Pulmonary artery endothelial cell (primary cell): ENCODE data around the gene AURKAIP1. TPM values are rescaled to one million over a fixed set of nuclear protein-coding genes. Genes with fewer than 3 reads are reported as not detected.
A peak's percentile ranks its signal among the peaks of the same experiment; 100 is the strongest.
"Not testable (repeated sequence)": the region's sequence is repeated elsewhere in the genome, so short reads cannot be mapped to it uniquely, and the experiment has no call there.

Source experiments
- DNase-seq: peaks from one replicate; pipeline ENCODE4 v3.0.0-alpha.2; 2011; ENCODE audit warnings: low read depth, low spot score
- total RNA-seq: library from RNA; depleted of rRNA; stranded (reverse); fragments of >200 nt; gene quantifications from 2 replicates; pipeline ENCODE4 v1.2.3, GENCODE V29; 2014

The AURKAIP1 gene
- total RNA-seq, 1 donor from 2014 or later = 129 TPM

DNA sequence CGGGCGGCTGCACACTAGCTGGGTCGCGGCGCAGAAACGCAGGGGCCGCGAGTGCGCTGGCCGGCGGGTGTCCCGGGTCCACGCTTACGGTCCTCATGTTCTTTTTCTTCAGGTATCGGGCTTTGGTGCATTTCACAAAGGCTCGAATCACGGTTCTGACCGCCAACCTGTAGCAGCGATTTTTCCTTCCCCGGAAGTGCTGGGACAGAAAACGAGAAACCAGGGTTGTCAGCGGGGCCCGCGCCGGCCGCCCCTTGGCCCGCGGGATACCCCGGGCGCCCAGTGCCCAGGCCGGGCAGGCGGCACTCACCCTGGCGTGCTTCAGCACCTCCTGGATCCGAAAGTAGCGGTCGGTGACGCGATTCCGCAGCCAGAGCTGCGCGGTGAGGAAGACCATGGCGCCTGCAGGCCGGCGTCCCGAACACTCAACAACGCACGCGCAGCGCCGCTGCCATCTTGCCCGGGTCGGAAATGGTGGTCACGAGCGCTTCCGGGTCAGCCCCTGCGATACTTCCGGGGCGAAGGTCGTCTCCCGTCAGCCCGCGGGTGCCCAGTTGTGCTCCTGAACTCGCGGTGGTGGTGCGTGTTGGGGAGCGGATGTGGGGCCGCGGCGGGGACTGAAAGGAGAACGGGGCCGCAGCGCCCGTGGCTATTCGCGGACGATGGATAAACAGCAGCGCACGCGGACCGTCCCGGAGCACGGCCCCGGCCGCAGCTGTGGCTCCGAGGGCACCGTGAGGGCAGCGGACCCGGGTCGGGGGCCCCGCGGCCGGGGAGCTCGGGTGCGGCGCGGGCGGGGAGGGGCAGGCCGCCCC, 32.0 kb upstream of the AURKAIP1 start, which contains the start of gene MRPL20:
MRPL20 (minus strand) TSS at position 473 of the 815 bp plus-strand sequence; CDS start at position 397, 76 bp downstream.
- peak; percentile 55 for DNase-seq

DNA sequence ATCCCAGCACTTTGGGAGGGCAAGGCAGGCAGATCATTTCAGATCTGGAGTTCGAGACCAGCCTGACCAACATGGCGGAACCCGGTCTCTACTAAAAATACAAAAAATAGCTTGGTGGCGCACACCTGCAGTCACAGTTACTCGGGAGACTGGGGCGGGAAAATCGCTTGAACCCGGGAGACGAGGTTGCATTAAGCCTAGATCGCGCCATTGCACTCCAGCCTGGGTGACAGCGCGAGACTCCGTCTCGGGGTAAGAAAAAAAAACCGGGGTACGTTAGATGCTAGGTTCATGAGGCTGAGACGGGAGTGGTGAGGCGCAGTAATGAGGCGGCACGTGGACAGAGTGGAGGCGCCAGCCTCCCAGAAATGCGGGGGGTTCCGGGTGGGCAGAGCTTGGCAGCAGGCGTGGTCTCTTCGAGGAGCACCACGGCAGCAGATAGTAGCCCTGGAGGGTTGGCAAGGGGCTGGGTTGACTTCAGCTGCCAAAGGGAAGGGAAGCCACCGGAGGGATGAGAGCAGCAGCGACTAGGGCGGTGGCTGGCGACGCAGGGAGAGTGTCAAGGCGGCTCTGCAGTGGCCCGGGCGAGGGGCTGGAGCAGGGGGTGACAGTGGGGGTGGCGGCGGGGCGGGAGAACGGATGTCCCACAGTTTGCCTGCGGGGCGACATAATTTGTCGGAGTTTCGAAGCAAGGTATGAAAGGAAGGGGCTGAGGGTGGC, 31.3 kb upstream of the AURKAIP1 start:
- no peak for DNase-seq

DNA sequence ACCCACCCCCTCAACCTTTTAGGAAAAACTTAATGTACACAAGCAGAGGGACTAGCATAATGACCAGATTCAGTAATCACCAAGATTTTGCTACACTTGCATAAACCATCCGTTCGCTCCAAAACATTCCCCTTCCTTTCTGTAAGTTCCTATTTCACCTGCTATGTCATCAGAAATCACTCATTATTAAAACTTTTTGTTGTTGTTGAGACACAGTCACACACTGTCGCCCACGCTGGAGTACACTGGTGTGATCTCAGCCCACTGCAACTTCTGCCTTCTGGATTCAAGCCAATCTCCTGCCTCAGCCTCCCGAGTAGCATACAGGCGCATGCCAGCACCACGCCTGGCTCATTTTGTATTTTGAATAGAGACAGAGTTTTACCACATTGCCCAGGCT, 28.6 kb upstream of the AURKAIP1 start:
- DNase-seq = no peak

DNA sequence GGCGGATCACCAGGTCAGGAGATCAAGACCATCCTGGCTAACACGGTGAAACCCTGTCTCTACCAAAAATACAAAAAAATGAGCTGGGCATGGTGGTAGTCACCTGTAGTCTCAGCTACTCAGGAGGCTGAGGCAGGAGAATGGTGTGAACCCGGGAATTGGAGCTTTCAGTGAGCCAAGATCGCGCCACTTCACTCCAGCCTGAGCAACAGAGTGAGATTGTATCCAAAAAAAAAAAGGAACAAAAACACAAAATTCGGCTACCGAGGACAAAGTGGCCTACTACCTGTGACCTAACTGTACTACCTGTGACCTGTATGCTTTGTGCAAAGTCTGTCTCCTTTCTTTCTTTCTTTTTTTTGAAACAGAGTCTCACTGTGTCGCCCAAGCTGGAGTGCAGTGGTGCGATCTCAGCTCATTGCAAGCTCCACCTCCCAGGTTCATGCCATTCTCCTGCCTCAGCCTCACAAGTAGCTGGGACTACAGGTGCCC, 27.9 kb upstream of the AURKAIP1 start:
- not testable (repeated sequence) for DNase-seq

DNA sequence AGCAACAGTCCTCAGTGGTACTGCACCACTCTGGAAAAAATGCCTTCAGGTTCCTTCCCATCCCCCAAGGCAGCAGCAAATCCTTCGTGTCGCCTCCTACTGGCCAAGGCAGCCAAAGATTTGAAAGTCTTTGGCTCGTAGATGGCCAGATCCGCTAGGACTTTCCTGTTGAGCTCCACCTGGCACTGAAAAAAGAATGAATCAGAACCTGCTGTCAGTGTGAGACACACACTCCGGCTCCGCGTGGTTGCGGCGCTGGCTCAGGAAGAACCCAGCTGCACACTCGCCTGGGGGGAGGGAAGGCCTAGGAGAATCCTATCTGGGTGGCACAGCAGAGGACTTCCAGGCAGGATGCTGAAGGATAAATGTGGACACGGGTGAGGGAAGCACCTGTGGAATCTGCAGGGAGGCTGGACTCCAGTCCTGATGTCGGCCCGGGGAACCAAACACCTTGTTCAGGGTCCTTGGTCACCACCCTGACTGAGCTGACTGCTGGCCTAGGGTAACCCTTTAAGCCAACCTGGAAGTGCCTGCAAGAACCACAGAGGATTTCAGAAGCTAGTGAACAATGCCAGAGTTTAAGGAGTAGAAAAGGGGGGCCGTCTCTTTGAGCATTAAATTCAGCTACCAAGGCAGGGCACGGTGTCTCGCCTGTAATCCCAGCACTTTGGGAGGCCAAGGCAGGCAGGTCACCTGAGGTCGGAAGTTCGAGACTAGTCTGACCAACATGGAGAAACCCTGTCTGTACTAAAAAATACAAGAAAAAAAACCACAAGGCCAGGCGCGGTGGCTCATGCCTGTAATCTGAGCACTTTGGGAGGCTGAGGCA, 27.3 kb upstream of the AURKAIP1 start:
- peak; percentile 33 for DNase-seq

DNA sequence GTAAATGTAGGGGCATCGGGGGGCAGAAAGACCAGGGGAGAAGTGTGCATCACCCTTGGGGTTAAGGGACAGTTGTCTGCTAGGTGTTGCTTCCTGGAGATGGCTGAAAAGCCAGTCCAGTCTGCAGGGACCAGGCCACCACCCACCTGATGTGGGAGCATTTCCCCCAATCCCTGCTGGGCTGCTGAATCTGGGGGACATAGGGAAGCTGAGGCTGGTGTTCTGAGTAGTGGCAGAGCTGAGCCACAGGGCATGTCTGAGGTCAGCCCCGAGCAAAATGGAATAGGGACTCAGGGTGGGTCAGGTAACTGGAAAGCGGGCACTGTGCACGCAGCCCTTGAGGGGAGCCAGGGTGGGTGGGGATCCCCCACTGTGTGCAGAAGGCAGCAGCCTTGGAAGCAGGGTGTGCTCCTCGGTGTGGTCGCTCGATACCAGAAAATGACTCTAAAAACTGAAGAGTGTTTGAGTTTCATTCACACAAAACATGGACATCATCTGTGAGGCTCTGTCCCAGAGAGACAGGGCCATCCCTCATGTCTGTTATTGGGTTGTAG, 26.5 kb upstream of the AURKAIP1 start:
- no peak for DNase-seq

DNA sequence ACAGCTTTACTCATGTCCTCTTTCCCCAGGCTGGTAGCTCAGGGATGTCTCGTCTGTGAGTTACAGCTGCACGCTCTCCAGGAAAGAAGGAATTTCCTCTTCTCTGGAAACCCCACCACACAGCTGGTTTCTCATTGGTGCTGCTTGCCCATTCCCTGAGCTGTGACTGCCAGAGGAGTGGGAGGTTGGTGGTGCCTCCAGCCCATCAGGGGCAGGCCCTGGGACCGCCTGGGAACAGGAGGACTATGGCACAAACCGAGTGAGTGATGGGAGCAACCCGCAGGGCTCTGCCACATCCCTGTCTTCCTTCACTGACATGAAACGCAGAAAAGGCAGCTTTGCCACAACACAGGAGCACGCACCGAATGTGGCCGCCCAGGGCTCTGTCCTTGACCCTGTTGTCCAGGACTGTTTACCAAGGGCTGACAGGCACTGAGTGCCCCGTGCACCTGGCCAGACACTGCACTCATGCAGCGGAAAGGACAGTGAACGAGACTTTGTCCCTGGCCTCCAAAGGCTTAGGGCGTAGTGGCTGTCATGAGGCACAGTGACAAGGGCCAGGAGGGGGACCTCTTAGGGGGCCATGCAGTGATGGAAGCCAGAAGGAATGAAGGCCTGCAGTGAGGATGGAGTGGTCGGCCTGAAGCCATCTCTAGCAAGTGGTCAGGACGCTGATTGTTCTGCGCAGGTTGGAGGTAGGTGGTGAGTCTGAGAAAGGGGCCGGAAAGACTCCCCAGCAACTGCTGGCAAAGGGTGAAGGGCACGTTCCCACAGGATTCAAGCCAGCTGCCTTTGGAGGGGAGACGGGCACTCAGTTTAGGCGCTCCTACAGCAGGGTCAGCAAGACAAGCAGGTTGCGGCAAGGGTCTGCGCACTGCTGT, 25.8 kb upstream of the AURKAIP1 start:
- DNase-seq = no peak

DNA sequence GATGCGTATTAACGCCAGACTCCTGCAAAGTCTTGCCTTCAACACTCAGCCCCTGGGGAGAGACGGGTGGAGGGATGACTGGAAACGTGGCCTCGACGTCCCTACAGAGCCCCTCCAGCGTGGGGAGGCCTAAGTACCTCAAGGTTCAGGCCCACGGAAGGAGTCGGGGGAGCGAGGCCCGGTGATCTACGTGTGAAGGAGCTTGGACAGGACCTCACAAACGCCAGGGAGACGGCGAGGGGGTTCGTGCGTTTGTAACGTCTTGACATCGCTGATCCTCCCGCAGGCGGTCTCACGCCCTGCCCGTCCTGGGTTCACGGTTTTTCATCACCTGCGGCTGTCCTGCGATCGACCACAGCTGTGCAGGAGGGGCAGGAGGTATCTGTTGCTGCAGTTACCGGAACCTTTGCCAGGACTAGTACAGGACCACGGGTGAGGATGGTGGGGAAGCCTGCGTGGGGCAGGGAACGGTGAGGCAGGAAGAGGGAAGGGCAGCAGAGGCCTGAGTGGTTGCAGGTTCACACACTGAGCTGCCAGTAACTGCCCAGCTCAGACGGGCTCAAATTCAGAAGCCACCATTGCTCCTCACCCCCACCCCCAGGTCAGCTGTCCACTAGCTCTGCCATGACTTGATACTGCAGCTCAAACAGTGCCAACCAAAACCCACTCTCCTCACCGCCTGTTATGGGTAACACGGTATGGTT, 25.0 kb upstream of the AURKAIP1 start:
- DNase-seq = no peak

DNA sequence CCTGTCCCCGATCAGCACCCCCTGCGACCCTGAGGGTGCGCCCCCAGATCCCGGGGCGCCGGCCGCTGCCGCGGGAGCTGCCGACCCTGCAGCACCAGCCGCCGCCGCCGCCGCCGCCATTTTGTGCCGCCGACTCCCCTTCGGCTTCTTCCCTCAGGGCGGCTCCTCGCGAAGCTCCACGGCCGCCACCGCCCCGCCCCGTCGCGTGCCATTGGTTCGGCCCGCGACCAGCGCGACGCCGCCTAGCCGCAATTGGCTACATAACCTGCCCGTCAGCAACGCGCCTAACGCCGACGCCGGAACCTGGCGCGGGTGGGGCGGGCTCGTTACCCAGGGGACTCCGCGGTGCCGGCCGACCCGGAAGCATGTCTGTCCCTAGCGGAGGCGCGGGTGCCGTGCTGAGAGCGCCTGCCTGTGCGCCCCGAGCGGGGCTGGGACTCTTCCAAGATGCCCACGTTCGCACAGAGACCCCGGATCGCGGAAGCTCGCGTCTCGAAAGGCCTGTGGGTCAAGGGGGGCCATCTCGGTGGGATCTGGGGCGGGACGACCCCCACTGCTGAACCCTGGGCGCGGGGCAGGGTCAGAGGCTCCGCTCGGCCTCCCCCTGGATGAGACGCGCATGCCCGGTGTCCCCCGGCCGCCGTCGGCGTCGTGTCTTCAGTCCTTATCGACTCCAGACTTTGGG, 24.3 kb upstream of the AURKAIP1 start, which contains the start of gene CCNL2:
CCNL2 (minus strand) TSS at position 149 of the 685 bp plus-strand sequence; CDS start at position 120, 29 bp downstream.
- DNase-seq = peak; percentile 90

DNA sequence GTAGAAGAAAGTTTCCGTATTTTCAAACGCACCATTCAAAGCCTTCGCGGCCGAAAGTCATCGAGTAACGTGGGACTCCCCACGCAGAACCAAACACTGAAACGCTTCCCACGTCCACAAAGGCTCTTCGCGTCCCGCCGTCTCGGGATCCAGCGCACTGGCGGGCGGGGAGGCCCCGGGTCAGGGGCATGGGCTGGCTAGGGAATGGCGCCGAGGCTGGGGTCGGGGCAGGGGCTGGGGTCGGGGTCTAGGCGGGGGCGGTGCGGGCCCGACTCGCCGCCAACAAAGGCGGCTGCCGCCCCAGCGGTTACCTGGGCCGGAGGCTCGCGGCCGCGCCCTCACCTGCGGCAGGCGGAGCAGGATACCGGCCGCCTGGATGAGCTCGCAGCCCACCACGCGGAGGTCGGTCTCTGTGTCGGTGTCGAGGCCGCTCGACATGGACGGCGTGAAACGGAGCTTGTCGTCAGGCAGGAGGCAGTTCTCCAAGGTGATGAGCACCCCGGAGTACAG, 23.7 kb upstream of the AURKAIP1 start:
- DNase-seq = no peak

DNA sequence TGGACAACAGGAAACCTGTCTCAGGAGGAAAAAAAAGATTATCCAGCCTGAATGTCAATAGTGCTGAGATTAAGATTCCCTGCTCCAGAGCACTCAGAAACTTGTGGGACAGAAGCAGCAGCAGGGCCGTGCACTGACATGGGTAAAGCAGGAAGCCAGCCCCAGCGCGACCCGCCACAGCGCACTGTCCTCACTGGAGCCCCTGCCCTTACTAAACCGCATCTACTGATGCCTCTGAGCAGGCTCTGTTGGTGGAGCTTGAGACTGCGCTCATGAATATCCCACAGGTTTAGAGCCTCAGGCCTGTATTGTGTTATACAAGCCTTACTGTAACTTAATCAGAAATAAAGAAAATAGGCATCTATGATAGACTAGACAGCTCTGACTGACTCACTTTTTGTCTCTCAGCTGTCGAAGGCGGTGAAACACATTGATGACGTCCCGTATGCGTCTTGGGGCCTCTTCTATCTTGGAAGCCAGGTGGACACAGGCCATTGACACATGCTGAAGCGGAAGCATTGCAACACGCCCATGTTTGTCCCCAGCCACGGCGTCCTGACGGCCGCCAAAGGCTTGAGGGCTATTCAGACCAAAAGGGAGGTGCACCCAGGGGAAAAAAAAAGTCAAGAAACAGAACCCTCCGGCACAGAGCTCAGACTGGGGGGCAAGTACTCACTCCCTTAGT, 23.0 kb upstream of the AURKAIP1 start:
- DNase-seq = no peak

DNA sequence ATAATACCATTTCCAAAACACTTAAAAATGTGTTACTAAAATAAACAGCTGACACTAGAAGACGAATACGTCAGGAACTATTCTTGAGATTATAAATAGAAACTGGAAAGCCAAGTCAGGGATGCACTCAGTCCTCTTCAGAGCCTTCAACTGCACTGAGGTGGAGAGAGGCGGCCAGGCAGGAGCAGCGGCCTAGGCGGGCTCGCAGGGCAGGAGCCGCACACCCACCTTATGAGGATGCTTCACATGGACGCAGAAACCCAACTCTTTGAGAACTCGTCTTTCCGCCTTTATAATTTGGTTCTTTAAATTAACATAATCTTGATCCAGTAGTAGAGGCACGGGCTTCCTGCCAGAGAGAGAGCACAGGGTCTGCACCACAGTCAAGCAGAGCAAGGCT, 20.2 kb upstream of the AURKAIP1 start:
- DNase-seq = no peak

DNA sequence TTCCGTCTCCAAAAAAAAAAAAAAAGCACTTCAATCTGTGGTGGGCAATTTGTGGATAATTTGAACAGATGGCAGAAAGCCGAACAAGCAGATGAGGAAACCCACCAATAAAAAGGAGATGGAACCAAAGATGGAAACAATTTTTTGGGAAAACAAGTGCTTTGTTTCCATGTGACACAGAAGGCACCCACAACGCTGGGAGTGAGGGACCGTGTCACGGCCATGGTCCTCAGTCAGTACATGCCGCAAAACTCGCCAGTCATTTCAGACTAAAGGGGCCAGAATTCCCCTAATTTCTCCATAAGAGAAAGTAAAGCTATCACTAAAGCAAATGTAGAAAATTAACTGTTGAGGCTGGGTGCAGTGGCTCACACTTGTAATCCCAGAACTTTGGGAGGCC, 19.1 kb upstream of the AURKAIP1 start:
- no peak for DNase-seq

DNA sequence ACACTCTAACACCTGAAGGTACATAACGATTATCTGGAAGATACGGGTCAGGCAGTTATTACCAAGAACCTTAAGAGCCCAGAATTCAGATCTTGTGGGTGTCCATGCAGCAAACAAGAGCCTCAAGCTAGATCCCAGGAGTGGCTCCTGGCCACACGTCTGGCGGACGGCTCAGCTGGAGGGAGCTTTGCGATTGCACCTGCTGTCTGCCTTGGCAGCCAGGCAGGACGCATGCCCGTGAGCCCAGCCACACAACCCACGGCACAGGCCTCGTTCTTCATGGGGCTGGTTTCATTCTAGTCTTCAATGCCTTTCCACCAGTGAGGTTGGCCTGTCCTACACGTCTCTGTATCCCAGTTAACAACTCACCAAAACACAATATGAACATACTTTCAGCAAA, 18.4 kb upstream of the AURKAIP1 start:
- DNase-seq = no peak

DNA sequence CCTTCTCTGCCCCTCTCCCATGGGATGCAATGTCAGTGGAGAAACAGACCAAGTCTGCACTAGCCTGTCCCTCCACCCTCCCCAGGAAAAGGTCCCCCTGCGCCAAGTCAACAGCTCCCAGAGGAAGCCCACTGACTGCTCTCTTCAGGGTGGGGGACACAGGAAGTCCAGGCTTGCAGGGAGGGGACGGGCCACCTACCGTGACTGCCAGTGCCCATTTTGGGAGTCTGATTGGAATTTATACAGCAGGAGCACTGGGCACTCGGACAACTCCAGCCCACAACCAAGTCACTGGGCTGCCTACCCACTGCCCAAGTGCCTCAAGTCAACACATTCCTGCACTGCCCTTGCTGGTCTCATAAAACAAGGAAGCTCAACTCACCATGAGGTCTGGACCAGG, 18.0 kb upstream of the AURKAIP1 start:
- DNase-seq = no peak

DNA sequence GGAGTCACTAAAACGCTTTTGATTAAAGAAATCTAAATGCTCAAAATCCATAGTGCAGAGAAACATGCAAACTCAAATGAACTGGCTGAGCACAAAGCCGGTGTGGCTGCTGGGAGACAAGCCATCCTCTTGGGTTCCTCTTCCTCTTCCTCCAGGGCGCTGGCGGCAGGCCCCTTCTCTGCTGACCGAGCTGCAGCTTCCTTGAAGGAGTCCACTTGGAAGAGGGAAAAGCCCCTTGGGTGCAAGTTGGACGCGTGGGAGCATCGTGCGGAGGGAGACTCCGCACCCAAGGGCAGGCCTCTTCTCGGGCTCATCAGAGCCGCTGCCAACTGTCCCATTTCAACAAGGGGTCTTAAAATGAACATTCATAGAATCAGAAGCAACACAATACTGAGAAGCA, 16.2 kb upstream of the AURKAIP1 start:
- no peak for DNase-seq

DNA sequence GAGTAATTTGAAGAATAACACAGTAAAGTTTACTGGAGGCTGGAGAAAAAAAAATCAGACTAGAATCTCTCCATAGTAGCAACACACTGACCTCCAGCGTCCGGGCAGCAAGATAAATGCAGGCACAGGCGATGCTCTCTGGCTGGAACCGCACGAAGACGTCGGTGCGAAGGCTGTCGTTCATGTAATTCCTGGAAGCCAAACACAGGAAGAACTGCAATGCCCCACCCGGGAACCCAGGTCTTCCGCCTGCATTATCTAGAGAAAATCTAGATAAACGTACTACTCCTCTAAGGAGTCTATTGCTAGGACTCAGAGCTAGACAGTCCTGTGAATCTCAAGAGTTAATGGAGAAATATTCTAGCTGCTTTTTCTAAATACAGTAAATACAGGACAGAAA, 15.7 kb upstream of the AURKAIP1 start:
- no peak for DNase-seq

DNA sequence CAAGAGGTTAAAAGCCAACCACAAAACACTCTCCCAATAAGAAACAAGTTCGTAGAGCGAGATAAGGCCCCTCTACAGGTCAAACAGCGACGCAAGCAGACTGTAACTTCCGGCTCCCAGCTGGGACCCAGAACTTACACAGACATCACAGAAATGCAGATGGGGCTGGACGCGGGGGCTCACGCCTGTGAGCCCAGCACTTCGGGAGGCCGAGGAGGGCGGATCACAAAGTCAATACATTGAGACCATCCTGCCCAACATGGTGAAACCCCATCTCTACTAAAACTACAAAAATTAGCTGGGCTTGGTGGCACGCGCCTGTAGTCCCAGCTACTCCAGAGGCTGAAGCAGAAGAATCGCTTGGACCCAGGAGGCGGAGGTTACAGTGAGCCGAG, 13.1 kb upstream of the AURKAIP1 start:
- DNase-seq = no peak
